Left cardiac atrium (tissue), 4 donors: ENCODE data around the gene RHOF. TPM values are rescaled to one million over a fixed set of nuclear protein-coding genes. Genes with fewer than 3 reads are reported as not detected.

ENCODE experiments used
- ATAC-seq, 2 donors: fragments of 200-7000 bp; cut with Tn5 transposase; one replicate each; pipeline ENCODE4 v1.9.1; 2020; ENCODE audit warnings: mild to moderate bottlenecking in 2 of 2, moderate library complexity in 2 of 2
- DNase-seq: peaks from one replicate; pipeline ENCODE4 v3.0.0-alpha.2; 2020
- intact Hi-C, 2 donors: fragments of 100-400 bp; cut with DNase I; formaldehyde crosslinking; loops; one replicate each; pipeline versions ENCODE4 v1.14.1 to v1.15.1; 2022 to 2023
- total RNA-seq, 2 donors: library from RNA; stranded (reverse); fragmentation: NEBNext Ultra II Directional; extraction: Animal tissue kit (Norgen Biotek cat#: 25700); gene quantifications; one replicate each; pipeline ENCODE4 v1.2.1, GENCODE V29; 2021
- donor health status: DM: no; HTN: yes; CAD: no.
- donor health status: DM: no; HTN: yes; CAD: no; lungs with severe emphysema.
- donor health status: DM: yes; HTN: yes; CAD: no.
- donor health status: Dilated cardiomyopathy.

The RHOF gene
- total RNA-seq, 2 donors from 2014 or later = 14.7 to 25.1 TPM

GRCh38 chr12:121809712-121810116 is 16.2 kb upstream of the RHOF start:
- DNase-seq (peak; percentile 21), ATAC-seq (no peak)
- intact Hi-C loops = loop anchor here in 1 of 2 donors (5.0 kb wide), 1 partner anchor 32 kb away; no protein-coding TSS in a partner anchor

- intact Hi-C loops = no loop called here
Observed at GRCh38 chr12:121808623-121809022, 15.1 kb upstream of the RHOF start.

GRCh38 chr12:121807642-121808347 is 14.3 kb upstream of the RHOF start:
- intact Hi-C loops = no loop called here
- DNase-seq (no peak), ATAC-seq (no peak)

More at GRCh38 chr12:121808623-121809022, 15.1 kb upstream of the RHOF start:
- peak; percentile 13 for DNase-seq
- no peak for ATAC-seq

- intact Hi-C loops = no loop called here
- DNase-seq (peak; percentile 21), ATAC-seq (no peak)
Observed at GRCh38 chr12:121806546-121807423, 13.3 kb upstream of the RHOF start.

GRCh38 chr12:121806009-121806545 is 12.6 kb upstream of the RHOF start:
- peak; percentile 19 for DNase-seq
- no peak for ATAC-seq
- intact Hi-C loops = no loop called here

- peak; percentile 27 for DNase-seq
- ATAC-seq = no peak
- intact Hi-C loops = no loop called here
Observed at GRCh38 chr12:121805171-121806008, 11.9 kb upstream of the RHOF start.

- ATAC-seq (no peak), DNase-seq (peak; percentile 43)
- intact Hi-C loops = no loop called here
Observed at GRCh38 chr12:121804417-121805111, 11.1 kb upstream of the RHOF start.

GRCh38 chr12:121803861-121804416 is 10.5 kb upstream of the RHOF start, which contains the start of gene SETD1B:
Gene SETD1B, plus strand, starts transcription at chr12:121804009. Its CDS starts 729 bp downstream, at chr12:121804738.
- peak; percentile 12 to 24 for ATAC-seq
- intact Hi-C loops = no loop called here
- DNase-seq = peak; percentile 74

GRCh38 chr12:121802843-121803698 is 9.6 kb upstream of the RHOF start:
- intact Hi-C loops = no loop called here
- DNase-seq (peak; percentile 90), ATAC-seq (peak; percentile 43 to 47)

- intact Hi-C loops = no loop called here
- ATAC-seq (no peak), DNase-seq (no peak)
Observed at GRCh38 chr12:121802485-121802842, 9.0 kb upstream of the RHOF start.

GRCh38 chr12:121801595-121802484 is 8.4 kb upstream of the RHOF start:
- DNase-seq (peak; percentile 16), ATAC-seq (no peak)
- intact Hi-C loops = no loop called here

- intact Hi-C loops = no loop called here
- DNase-seq = peak; percentile 86
- ATAC-seq = peak in 1 of 2 donors; percentile 2
Observed at GRCh38 chr12:121800694-121801594, 7.5 kb upstream of the RHOF start.

GRCh38 chr12:121799842-121800693 is 6.6 kb upstream of the RHOF start:
- ATAC-seq = peak; percentile 31 to 65
- intact Hi-C loops = no loop called here
- DNase-seq = peak; percentile 95

- intact Hi-C loops = no loop called here
- ATAC-seq (peak; percentile 9 to 12), DNase-seq (peak; percentile 79)
Observed at GRCh38 chr12:121799156-121799841, 5.8 kb upstream of the RHOF start.
